Measurements from ENCODE around the gene RHOBTB3. TPM values are rescaled to one million over a fixed set of nuclear protein-coding genes. Genes with fewer than 3 reads are reported as not detected.

The RHOBTB3 gene
- polyA plus RNA-seq, 2 of the 4 experiments (the other 2 are of a cell fraction) = 9.1 to 28.6 TPM

DNA sequence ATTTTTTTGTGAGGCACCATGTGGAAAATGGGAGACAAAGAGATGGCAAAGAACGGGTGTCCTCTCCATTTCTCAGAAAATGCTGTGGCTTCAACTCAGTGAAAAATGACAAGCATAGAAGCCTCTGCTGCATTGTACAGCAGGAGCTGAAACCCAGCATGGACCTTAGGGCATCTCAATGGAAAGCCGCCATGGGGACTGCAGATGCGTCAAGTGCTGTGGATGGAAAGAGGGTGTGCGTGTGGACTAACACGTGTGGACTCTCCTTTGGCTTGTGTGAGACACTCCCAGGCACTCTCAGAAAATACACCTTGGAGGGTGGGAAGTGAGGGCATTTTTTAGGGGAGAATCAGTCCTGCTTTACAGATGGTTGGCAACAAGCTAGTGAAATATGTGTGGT lies 93.6 kb downstream of the RHOBTB3 start:
- Histone ChIP-seq H3K4me2 (peak overlapping the region; percentile 95), H3K9me3 (no peaks in the 10 kb centered on the region), H3K4me3 (no peak overlapping the region), H3K27ac (peak overlapping the region; percentile 87 to 94), H3K4me1 (peaks cover 40% of the 10 kb centered on the region)
- POLR2A ChIA-PET = interaction anchor here (4.1 to 5.0 kb wide), 2 partner anchors 10 to 178 kb away, joined by 27 to 71 read pairs; partner anchors contain the start of gene RFESD
- ATAC-seq (no peak), FAIRE-seq (no peak), DNase-seq (ENCODE audit: low read depth in 1 of 2, low spot score in 1 of 2) (no peak)
- CTCF ChIA-PET = interaction anchor here (0.7 to 9.3 kb wide), 9 partner anchors 8 to 180 kb away, joined by 3 to 59 read pairs (median 6); partner anchors contain the start of gene RFESD
- TF ChIP-seq, protein P1, sequence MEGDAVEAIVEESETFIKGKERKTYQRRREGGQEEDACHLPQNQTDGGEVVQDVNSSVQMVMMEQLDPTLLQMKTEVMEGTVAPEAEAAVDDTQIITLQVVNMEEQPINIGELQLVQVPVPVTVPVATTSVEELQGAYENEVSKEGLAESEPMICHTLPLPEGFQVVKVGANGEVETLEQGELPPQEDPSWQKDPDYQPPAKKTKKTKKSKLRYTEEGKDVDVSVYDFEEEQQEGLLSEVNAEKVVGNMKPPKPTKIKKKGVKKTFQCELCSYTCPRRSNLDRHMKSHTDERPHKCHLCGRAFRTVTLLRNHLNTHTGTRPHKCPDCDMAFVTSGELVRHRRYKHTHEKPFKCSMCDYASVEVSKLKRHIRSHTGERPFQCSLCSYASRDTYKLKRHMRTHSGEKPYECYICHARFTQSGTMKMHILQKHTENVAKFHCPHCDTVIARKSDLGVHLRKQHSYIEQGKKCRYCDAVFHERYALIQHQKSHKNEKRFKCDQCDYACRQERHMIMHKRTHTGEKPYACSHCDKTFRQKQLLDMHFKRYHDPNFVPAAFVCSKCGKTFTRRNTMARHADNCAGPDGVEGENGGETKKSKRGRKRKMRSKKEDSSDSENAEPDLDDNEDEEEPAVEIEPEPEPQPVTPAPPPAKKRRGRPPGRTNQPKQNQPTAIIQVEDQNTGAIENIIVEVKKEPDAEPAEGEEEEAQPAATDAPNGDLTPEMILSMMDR (IDR thresholded peaks at IDR 0.05) = no peak
- WGBS (ENCODE audit: missing lambda C conversion rate) = 94% methylated on average over 5 of the region's 5 CpGs

DNA sequence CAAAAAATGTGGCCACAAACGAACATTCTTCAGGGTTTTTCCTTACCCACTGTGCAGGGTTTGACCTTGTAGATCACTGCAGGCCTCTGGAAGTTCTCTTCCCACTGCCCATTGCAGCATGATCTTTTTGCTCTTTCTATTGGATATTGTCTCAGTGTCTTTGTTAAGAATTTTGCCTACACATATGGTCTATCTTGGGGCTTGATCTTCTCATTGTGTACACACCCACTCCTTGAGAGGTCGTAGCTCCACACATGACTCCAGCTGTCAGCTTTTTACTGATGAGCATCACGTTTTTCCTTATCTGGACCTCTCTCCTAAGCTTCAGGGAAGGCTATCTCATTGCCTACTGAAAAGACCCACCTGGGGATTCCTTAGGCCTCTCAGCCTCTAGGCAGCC lies 94.4 kb downstream of the RHOBTB3 start:
- DNase-seq (ENCODE audit: low read depth in 1 of 2, low spot score in 1 of 2) (no peak), FAIRE-seq (no peak), ATAC-seq (no peak)
- Histone ChIP-seq H3K9me3 (no peaks in the 10 kb centered on the region), H3K4me1 (peaks cover 33% of the 10 kb centered on the region), H3K4me2 (no peak overlapping the region), H3K27ac (peak overlapping the region; percentile 27 to 37; a peak in 2 of 6 replicates), H3K4me3 (no peak overlapping the region)
- CTCF ChIA-PET = interaction anchor here (1.2 to 9.3 kb wide), 5 partner anchors 14 to 181 kb away, joined by 3 to 59 read pairs (median 4); no protein-coding TSS in a partner anchor
- 54% methylated on average over 3 of the region's 3 CpGs for WGBS (ENCODE audit: missing lambda C conversion rate)
- POLR2A ChIA-PET = interaction anchor here (5.0 kb wide), 1 partner anchor 9 kb away, joined by 71 read pairs; no protein-coding TSS in a partner anchor
- TF ChIP-seq, protein P2, sequence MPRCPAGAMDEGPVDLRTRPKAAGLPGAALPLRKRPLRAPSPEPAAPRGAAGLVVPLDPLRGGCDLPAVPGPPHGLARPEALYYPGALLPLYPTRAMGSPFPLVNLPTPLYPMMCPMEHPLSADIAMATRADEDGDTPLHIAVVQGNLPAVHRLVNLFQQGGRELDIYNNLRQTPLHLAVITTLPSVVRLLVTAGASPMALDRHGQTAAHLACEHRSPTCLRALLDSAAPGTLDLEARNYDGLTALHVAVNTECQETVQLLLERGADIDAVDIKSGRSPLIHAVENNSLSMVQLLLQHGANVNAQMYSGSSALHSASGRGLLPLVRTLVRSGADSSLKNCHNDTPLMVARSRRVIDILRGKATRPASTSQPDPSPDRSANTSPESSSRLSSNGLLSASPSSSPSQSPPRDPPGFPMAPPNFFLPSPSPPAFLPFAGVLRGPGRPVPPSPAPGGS (IDR thresholded peaks at IDR 0.05) = no peak
- TF ChIP-seq RAD21 (conservative IDR thresholded peaks at IDR 0.05 in 1 of 2, IDR thresholded peaks at IDR 0.05 in 1 of 2) (no peak), NR3C1 (IDR thresholded peaks at IDR 0.05) (no peak), NPAS2 (CRISPR knock-in tag; IDR thresholded peaks at IDR 0.05; ENCODE audit: borderline replicate concordance) (no peak), ESRRA (IDR thresholded peaks at IDR 0.05; ENCODE audit: borderline replicate concordance, low read length) (no peak), CHD4 (IDR thresholded peaks at IDR 0.05; ENCODE audit: borderline replicate concordance) (no peak), PHF8 (IDR thresholded peaks at IDR 0.05; ENCODE audit: borderline replicate concordance, low read depth) (no peak), RCOR1 (IDR thresholded peaks at IDR 0.05; ENCODE audit: low read depth, low read length) (no peak), FOSL2 (IDR thresholded peaks at IDR 0.05) (no peak), FOSL2 (CRISPR knock-in tag; IDR thresholded peaks at IDR 0.05) (no peak), POLR2AphosphoS2 (conservative IDR thresholded peaks at IDR 0.05; ENCODE audit: low read length) (no peak), JUNB (IDR thresholded peaks at IDR 0.05) (no peak), HDAC2 (IDR thresholded peaks at IDR 0.05) (no peak), EHF (CRISPR knock-in tag; IDR thresholded peaks at IDR 0.05) (no peak), GATA3 (IDR thresholded peaks at IDR 0.05; ENCODE audit: borderline replicate concordance) (no peak)
- TF ChIP-seq, protein P3, sequence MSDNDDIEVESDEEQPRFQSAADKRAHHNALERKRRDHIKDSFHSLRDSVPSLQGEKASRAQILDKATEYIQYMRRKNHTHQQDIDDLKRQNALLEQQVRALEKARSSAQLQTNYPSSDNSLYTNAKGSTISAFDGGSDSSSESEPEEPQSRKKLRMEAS (IDR thresholded peaks at IDR 0.05) = no peak
- TF ChIP-seq, protein P4, sequence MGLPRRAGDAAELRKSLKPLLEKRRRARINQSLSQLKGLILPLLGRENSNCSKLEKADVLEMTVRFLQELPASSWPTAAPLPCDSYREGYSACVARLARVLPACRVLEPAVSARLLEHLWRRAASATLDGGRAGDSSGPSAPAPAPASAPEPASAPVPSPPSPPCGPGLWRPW (IDR thresholded peaks at IDR 0.05) = no peak
- TF ChIP-seq, protein P5, sequence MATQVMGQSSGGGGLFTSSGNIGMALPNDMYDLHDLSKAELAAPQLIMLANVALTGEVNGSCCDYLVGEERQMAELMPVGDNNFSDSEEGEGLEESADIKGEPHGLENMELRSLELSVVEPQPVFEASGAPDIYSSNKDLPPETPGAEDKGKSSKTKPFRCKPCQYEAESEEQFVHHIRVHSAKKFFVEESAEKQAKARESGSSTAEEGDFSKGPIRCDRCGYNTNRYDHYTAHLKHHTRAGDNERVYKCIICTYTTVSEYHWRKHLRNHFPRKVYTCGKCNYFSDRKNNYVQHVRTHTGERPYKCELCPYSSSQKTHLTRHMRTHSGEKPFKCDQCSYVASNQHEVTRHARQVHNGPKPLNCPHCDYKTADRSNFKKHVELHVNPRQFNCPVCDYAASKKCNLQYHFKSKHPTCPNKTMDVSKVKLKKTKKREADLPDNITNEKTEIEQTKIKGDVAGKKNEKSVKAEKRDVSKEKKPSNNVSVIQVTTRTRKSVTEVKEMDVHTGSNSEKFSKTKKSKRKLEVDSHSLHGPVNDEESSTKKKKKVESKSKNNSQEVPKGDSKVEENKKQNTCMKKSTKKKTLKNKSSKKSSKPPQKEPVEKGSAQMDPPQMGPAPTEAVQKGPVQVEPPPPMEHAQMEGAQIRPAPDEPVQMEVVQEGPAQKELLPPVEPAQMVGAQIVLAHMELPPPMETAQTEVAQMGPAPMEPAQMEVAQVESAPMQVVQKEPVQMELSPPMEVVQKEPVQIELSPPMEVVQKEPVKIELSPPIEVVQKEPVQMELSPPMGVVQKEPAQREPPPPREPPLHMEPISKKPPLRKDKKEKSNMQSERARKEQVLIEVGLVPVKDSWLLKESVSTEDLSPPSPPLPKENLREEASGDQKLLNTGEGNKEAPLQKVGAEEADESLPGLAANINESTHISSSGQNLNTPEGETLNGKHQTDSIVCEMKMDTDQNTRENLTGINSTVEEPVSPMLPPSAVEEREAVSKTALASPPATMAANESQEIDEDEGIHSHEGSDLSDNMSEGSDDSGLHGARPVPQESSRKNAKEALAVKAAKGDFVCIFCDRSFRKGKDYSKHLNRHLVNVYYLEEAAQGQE (IDR thresholded peaks at IDR 0.05) = no peak
- TF ChIP-seq, protein P6, sequence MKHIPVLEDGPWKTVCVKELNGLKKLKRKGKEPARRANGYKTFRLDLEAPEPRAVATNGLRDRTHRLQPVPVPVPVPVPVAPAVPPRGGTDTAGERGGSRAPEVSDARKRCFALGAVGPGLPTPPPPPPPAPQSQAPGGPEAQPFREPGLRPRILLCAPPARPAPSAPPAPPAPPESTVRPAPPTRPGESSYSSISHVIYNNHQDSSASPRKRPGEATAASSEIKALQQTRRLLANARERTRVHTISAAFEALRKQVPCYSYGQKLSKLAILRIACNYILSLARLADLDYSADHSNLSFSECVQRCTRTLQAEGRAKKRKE (CRISPR knock-in tag; IDR thresholded peaks at IDR 0.05; ENCODE audit: low read depth) = no peak

Data from A549 (cell line).